ENCODE results near the gene NUBP2.

GRCh38 chr16:1740781-1741490, 41.8 kb upstream of the NUBP2 start:
- TF ChIP-seq, protein P1, sequence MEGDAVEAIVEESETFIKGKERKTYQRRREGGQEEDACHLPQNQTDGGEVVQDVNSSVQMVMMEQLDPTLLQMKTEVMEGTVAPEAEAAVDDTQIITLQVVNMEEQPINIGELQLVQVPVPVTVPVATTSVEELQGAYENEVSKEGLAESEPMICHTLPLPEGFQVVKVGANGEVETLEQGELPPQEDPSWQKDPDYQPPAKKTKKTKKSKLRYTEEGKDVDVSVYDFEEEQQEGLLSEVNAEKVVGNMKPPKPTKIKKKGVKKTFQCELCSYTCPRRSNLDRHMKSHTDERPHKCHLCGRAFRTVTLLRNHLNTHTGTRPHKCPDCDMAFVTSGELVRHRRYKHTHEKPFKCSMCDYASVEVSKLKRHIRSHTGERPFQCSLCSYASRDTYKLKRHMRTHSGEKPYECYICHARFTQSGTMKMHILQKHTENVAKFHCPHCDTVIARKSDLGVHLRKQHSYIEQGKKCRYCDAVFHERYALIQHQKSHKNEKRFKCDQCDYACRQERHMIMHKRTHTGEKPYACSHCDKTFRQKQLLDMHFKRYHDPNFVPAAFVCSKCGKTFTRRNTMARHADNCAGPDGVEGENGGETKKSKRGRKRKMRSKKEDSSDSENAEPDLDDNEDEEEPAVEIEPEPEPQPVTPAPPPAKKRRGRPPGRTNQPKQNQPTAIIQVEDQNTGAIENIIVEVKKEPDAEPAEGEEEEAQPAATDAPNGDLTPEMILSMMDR (IDR thresholded peaks at IDR 0.05), result no peak
- no peak for TF ChIP-seq POLR2A (IDR thresholded peaks at IDR 0.05)
- no peak for TF ChIP-seq POLR2AphosphoS5 (IDR thresholded peaks at IDR 0.05)

Measured in breast epithelium (tissue), 3 donors.